SU-DHL-6 (cell line): ENCODE data around the gene CACNA1C.

Source experiments
- H2AFZ ChIP-seq: fragments of 200-600 bp; sonication (generic); 2 replicates; pipeline ENCODE4 v1.6.1; 2014; ENCODE audit warnings: low read depth, mild to moderate bottlenecking, moderate library complexity, mixed read lengths, antibody characterized with exemption, low read length; ENCODE audit not compliant: severe bottlenecking
- H3F3A ChIP-seq: fragments of 200-600 bp; shearing (Covaris generic); 2 replicates; pipeline ENCODE4 v1.6.0; 2016; ENCODE audit warnings: antibody characterized with exemption, mild to moderate bottlenecking; ENCODE audit not compliant: insufficient read depth
- H3K27ac ChIP-seq: fragments of 200-600 bp; sonication (generic); 2 replicates; pipeline ENCODE4 v1.5.1; 2016; ENCODE audit warnings: low read depth, mild to moderate bottlenecking, low read length, moderate library complexity, mixed read lengths
- H3K27me3 ChIP-seq: fragments of 200-600 bp; sonication (generic), shearing (Covaris generic); 2 replicates; pipeline ENCODE4 v1.6.0; 2014; ENCODE audit warnings: mild to moderate bottlenecking, low read length
- H3K36me3 ChIP-seq: fragments of 200-600 bp; sonication (generic); 2 replicates; pipeline ENCODE4 v1.6.1; 2014; ENCODE audit warnings: mild to moderate bottlenecking, low read length, mixed read lengths
- H3K4me2 ChIP-seq: fragments of 300-600, 200-600 bp; shearing (Covaris generic), sonication (generic); 2 replicates; pipeline ENCODE4 v1.6.0; 2014; ENCODE audit warnings: low read length, low read depth, mild to moderate bottlenecking; ENCODE audit not compliant: poor library complexity, severe bottlenecking
- H3K4me3 ChIP-seq: fragments of 200-600 bp; sonication (generic); 2 replicates; pipeline ENCODE4 v1.5.1; 2014; ENCODE audit warnings: antibody characterized with exemption, low read length, mild to moderate bottlenecking, mixed read lengths; ENCODE audit not compliant: insufficient read depth, poor library complexity, severe bottlenecking
- H3K79me2 ChIP-seq: fragments of 200-600 bp; sonication (generic); 2 replicates; pipeline ENCODE4 v1.6.1; 2014; ENCODE audit warnings: mild to moderate bottlenecking, low read length, moderate library complexity; ENCODE audit not compliant: insufficient read depth
- H3K9ac ChIP-seq: fragments of 200-600 bp; sonication (generic); 2 replicates; pipeline ENCODE4 v1.7.0; 2014; ENCODE audit warnings: mild to moderate bottlenecking, low read length
- H3K9me2 ChIP-seq: fragments of 200-600 bp; sonication (generic); replicated peaks from 2 replicates; pipeline ENCODE4 v1.6.1; 2014; ENCODE audit warnings: low read length; ENCODE audit not compliant: insufficient read depth
- H3K9me3 ChIP-seq: fragments of 200-600 bp; sonication (generic); 2 replicates; pipeline ENCODE4 v1.6.1; 2014; ENCODE audit warnings: low read length, mixed read lengths; ENCODE audit not compliant: insufficient read depth
- H4K20me1 ChIP-seq: fragments of 200-600 bp; sonication (generic); 2 replicates; pipeline ENCODE4 v1.6.1; 2014; ENCODE audit warnings: low read depth, mild to moderate bottlenecking, antibody characterized with exemption, low read length, moderate library complexity, mixed read lengths
- CTCF ChIP-seq: fragments of 200-600 bp; sonication (generic); IDR thresholded peaks from one replicate; pipeline ENCODE4 v1.5.1; 2017; ENCODE audit warnings: antibody characterized with exemption, mild to moderate bottlenecking, low read length, moderate library complexity; ENCODE audit not compliant: insufficient read depth, poor library complexity, severe bottlenecking
- EZH2phosphoT487 ChIP-seq: fragments of 200-600 bp; sonication (generic), shearing (Covaris generic); conservative IDR thresholded peaks from 2 replicates; pipeline ENCODE4 v1.6.1; 2018; ENCODE audit warnings: mild to moderate bottlenecking, antibody characterized with exemption, low read length, moderate library complexity, mixed read lengths

Gene CACNA1C

GRCh38 chr12:2373307-2373706 is 320.5 kb downstream of the CACNA1C start:
- Histone ChIP-seq H3K9me2 (no peaks in the 10 kb centered on the region), H3K27me3 (no peaks in the 10 kb centered on the region), H3K4me3 (no peak overlapping the region), H3K9ac (no peak overlapping the region), H3F3A (no peaks in the 10 kb centered on the region), H3K27ac (no peak overlapping the region), H3K9me3 (no peaks in the 10 kb centered on the region), H2AFZ (no peak overlapping the region), H3K36me3 (no peaks in the 10 kb centered on the region), H4K20me1 (no peaks in the 10 kb centered on the region), H3K79me2 (no peaks in the 10 kb centered on the region), H3K4me2 (no peak overlapping the region)
- TF ChIP-seq CTCF = no peak
- TF ChIP-seq EZH2phosphoT487 = no peak

DNA sequence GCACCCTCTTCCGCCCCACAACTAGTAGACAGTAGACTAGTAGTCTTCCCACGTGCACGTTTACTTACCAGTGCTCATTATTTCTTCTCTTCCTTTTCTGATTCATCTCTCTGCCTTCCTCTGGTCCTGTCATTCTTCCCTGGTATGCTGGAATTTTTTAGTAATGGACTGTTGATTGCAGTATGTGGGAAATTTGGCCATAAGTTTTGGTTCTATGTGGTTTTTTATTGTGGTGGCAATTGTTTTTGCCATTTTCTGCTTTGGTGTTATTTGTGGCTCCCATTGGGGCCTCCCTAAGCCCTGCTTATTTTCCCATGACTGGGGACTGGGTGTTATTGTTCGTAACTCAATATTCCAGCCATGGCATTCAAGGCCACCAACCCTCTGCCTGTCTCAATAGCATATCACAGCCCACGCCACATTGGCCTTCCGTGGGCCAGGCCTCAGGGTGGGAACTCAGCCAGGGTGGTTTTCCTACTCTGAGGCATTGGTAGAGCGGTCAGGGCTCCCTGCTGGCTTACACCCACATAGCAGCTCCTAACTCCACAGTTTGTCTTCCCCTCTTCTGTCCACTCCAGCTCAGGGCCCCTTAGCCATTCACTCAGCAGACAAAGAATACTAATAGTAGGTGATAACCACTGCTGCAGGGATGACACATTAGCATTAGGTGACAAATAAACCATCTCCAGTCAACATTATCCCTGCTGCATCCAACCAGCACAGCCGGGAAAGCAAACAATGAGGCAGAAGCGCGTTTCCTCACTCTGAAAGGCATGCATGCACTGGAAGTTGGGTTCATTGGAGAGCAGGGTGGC is 321.5 kb downstream of the CACNA1C start:
- TF ChIP-seq CTCF (no peak), EZH2phosphoT487 (no peak)
- no peaks in the 10 kb centered on the region for H4K20me1 ChIP-seq
- H3K79me2 ChIP-seq = no peaks in the 10 kb centered on the region
- H3K4me3 ChIP-seq = no peak overlapping the region
- H3K9ac ChIP-seq = no peak overlapping the region
- no peaks in the 10 kb centered on the region for H3K9me2 ChIP-seq
- no peaks in the 10 kb centered on the region for H3K9me3 ChIP-seq
- no peak overlapping the region for H3K4me2 ChIP-seq
- no peaks in the 10 kb centered on the region for H3K36me3 ChIP-seq
- H3K27me3 ChIP-seq = no peaks in the 10 kb centered on the region
- H2AFZ ChIP-seq = no peak overlapping the region
- no peaks in the 10 kb centered on the region for H3F3A ChIP-seq
- no peak overlapping the region for H3K27ac ChIP-seq

DNA sequence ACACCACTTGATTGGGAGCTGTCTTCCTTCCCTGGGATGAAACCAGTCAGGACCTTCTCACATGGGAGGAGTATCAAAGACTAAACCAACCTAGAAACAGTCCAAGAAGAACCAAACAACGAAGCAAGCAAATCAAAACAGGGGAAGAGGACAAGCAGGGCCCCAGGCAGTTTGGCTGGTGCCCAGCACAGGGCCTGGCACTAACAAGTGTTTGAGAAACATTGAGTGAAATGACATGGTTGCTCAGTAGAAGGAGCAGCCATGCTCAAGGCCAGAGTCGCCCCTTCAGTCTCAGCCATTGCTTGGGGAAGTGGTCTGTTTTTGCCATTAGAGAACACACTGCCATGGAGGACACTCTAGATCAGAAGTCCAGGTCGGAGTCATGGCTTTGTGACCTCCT is 323.1 kb downstream of the CACNA1C start:
- no peak overlapping the region for H3K9ac ChIP-seq
- no peaks in the 10 kb centered on the region for H4K20me1 ChIP-seq
- no peaks in the 10 kb centered on the region for H3K9me2 ChIP-seq
- no peaks in the 10 kb centered on the region for H3K36me3 ChIP-seq
- H3K4me2 ChIP-seq = no peak overlapping the region
- H3K9me3 ChIP-seq = no peaks in the 10 kb centered on the region
- no peaks in the 10 kb centered on the region for H3F3A ChIP-seq
- no peaks in the 10 kb centered on the region for H3K27me3 ChIP-seq
- TF ChIP-seq CTCF = no peak
- TF ChIP-seq EZH2phosphoT487 = no peak
- no peak overlapping the region for H3K27ac ChIP-seq
- no peaks in the 10 kb centered on the region for H3K79me2 ChIP-seq
- no peak overlapping the region for H3K4me3 ChIP-seq
- H2AFZ ChIP-seq = no peak overlapping the region
